ENCODE data around the gene MAP3K9. TPM values are rescaled to one million over a fixed set of nuclear protein-coding genes. Genes with fewer than 3 reads are reported as not detected.

Gene MAP3K9
- total and polyA plus RNA-seq, 2 donors (not counting 3 experiments of a cell fraction or from before 2014, with no cell fraction given) = 0.06 to 0.11 TPM

DNA sequence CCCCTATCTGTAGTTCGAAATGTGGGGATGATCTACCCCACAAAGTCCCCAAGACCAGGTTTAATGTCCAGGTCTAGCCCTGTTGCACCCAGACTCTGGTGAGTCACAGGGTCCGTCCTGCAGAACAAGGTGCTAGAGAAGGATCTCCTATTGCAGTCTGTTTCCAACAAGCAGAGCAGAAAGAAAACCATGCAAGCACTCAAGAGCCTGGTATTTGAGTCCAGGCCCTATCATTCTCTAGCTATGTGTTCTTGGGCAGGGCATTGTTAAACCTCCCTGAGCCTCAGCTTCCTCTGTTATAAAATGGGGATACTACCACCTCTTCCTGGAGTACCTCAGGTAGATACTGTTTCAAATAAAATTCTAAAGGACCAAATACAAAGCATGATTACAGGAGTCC is 24.4 kb downstream of the MAP3K9 start:
- Histone ChIP-seq H2AFZ (ENCODE audit: low read depth, low read length) (no peak overlapping the region), H3K27me3 (ENCODE audit: control insufficient read depth in 2 of 2, insufficient read depth in 2 of 2, low read length in 2 of 2) (peaks cover 0 to 4% of the 10 kb centered on the region in 2 experiments), H3K9me3 (replicated peaks; ENCODE audit: control insufficient read depth, insufficient read depth, low read length) (no peaks in the 10 kb centered on the region), H3K79me2 (ENCODE audit: control insufficient read depth, insufficient read depth, low read length) (no peaks in the 10 kb centered on the region), H3K9ac (replicated peaks; ENCODE audit: extremely low read depth, insufficient read depth, low read length) (no peak overlapping the region), H3K9me1 (replicated peaks; ENCODE audit: control insufficient read depth, extremely low read depth, insufficient read depth, low read length) (no peaks in the 10 kb centered on the region), H3K27ac (ENCODE audit: insufficient read depth, low read depth, low read length) (no peak overlapping the region), H3K4me2 (ENCODE audit: insufficient read depth, low read length) (no peak overlapping the region), H3K4me1 (ENCODE audit: control insufficient read depth, extremely low read depth, insufficient read depth, low read length) (no peaks in the 10 kb centered on the region), H3K4me3 (replicated peaks in 1 of 3; ENCODE audit: insufficient read depth in 1 of 3, low read depth in 1 of 3, low read length in 3 of 3) (no peak overlapping the region), H4K20me1 (replicated peaks; ENCODE audit: control insufficient read depth, extremely low read depth, insufficient read depth, low read length) (no peaks in the 10 kb centered on the region), H3K36me3 (ENCODE audit: control insufficient read depth in 2 of 2, extremely low read depth in 1 of 2, insufficient read depth in 2 of 2, low read length in 2 of 2) (no peaks in the 10 kb centered on the region)
- POLR2A ChIA-PET = no interaction called here
- CTCF ChIA-PET = no interaction called here
- dilution Hi-C loops (cut with MboI; ENCODE audit: extremely low pct_ligation_motif_present, low sequenced_read_pairs) (no loop called here), intact Hi-C loops (cut with micrococcal nuclease) (no loop called here)
- BruUV-seq (replicated peaks) = no TSS peak
- DNase-seq (ENCODE audit: low read depth, low spot score) (no peak), FAIRE-seq (no peak)
- TF ChIP-seq GATA2 (IDR thresholded peaks at IDR 0.05; ENCODE audit: insufficient read depth, insufficient read length, low read depth, low read length) (no peak), POLR2A (IDR thresholded peaks at IDR 0.05; ENCODE audit: low read depth, low read length) (no peak), POLR2AphosphoS5 (IDR thresholded peaks at IDR 0.05; ENCODE audit: insufficient read depth, low read depth, low read length) (no peak), MAX (IDR thresholded peaks at IDR 0.05; ENCODE audit: insufficient read depth, insufficient read length) (no peak), EZH2 (IDR thresholded peaks at IDR 0.05; ENCODE audit: borderline replicate concordance, low read depth, low read length, severe bottlenecking) (no peak), FOS (IDR thresholded peaks at IDR 0.05; ENCODE audit: borderline replicate concordance, insufficient read depth, low read length) (no peak), CTCF (IDR thresholded peaks at IDR 0.05; ENCODE audit: extremely low read depth in 1 of 2, insufficient read depth in 1 of 2, low read depth in 1 of 2, low read length in 2 of 2) (no peak), JUN (IDR thresholded peaks at IDR 0.05; ENCODE audit: borderline replicate concordance, insufficient read depth, insufficient read length, low read depth) (no peak), MYC (IDR thresholded peaks at IDR 0.05; ENCODE audit: low read depth, low read length) (no peak)
